ENCODE results near the gene PLCH1. TPM values are rescaled to one million over a fixed set of nuclear protein-coding genes. Genes with fewer than 3 reads are reported as not detected.
"Not testable (repeated sequence)": the region's sequence is repeated elsewhere in the genome, so short reads cannot be mapped to it uniquely, and the experiment has no call there.

Gene PLCH1
- total RNA-seq, 1 donor from 2014 or later: 7.6 TPM

DNA sequence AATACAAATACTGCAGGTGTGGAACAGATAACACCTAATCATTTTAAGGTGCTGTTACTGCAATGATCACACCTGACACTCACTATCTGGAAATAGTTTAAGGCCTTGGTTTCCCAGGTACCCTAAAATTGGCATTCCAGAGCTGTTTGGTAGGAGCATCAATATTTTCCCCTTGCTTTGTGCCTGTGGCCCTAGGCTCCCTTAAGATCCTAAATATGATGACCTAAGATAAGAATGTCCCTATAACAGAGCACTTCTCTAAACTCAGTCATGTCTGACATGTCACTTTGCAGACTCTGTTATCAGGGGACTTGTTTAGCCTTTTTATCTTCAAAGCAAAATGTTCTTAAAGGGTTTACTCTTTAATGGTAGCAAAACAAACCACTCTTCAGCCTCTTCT, 335.5 kb downstream of the PLCH1 start:
- no peaks in the 10 kb centered on the region for H3K36me3 Mint-ChIP-seq
- DNase-seq (ENCODE audit: extremely low spot score, unreplicated experiment): no peak
- H3K27me3 Mint-ChIP-seq: no peaks in the 10 kb centered on the region
- H3K27ac Mint-ChIP-seq: no peak overlapping the region
- H3K4me3 Mint-ChIP-seq: no peak overlapping the region
- TF ChIP-seq, protein P1, sequence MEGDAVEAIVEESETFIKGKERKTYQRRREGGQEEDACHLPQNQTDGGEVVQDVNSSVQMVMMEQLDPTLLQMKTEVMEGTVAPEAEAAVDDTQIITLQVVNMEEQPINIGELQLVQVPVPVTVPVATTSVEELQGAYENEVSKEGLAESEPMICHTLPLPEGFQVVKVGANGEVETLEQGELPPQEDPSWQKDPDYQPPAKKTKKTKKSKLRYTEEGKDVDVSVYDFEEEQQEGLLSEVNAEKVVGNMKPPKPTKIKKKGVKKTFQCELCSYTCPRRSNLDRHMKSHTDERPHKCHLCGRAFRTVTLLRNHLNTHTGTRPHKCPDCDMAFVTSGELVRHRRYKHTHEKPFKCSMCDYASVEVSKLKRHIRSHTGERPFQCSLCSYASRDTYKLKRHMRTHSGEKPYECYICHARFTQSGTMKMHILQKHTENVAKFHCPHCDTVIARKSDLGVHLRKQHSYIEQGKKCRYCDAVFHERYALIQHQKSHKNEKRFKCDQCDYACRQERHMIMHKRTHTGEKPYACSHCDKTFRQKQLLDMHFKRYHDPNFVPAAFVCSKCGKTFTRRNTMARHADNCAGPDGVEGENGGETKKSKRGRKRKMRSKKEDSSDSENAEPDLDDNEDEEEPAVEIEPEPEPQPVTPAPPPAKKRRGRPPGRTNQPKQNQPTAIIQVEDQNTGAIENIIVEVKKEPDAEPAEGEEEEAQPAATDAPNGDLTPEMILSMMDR (conservative IDR thresholded peaks at IDR 0.05): no peak
- H3K4me1 Mint-ChIP-seq (ENCODE audit: unreplicated experiment): no peaks in the 10 kb centered on the region
- H3K9me3 Mint-ChIP-seq: no peaks in the 10 kb centered on the region

DNA sequence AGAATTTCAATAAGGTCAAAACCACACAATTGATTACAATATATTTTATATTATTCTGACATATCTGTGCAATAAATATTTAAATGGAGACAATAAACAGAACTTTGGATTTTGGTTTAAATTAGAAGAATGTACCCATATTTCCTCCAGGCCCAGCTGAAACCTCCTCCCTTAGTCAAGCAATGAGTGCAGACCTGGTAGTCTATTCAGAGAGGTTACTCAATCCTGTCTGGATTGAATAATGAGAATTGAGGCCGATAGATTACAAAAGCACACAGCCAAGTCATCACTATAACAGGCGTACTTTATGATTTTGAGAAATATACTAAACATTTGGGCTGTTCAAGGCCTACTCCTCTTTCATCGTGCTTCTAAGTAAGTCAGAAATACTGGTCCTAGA, 336.9 kb downstream of the PLCH1 start:
- H3K27me3 Mint-ChIP-seq: no peaks in the 10 kb centered on the region
- TF ChIP-seq, protein P1 (conservative IDR thresholded peaks at IDR 0.05): no peak
- DNase-seq (ENCODE audit: extremely low spot score, unreplicated experiment): no peak
- H3K4me3 Mint-ChIP-seq: no peak overlapping the region
- no peak overlapping the region for H3K27ac Mint-ChIP-seq
- H3K4me1 Mint-ChIP-seq (ENCODE audit: unreplicated experiment): no peaks in the 10 kb centered on the region
- no peaks in the 10 kb centered on the region for H3K36me3 Mint-ChIP-seq
- no peaks in the 10 kb centered on the region for H3K9me3 Mint-ChIP-seq

DNA sequence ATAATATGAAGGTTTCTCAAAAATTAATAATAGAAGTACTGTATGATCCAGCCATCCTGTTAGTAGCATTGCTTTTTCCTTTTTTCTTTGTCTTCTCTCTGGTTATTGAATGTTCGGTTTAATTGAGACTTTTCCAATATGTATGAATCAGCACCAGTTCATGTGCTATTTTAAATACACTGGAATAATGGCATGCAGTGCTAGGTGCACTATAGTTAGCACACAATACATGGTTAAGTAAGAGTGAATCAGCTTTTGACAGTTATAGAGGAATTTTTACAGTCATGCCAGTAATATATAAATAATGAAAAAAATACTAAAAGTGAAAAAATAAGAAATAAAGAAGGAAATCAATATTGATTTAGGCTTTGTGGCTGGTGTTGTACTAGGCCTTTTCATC, 337.5 kb downstream of the PLCH1 start:
- DNase-seq (ENCODE audit: extremely low spot score, unreplicated experiment): no peak
- TF ChIP-seq, protein P1 (conservative IDR thresholded peaks at IDR 0.05): no peak
- H3K4me3 Mint-ChIP-seq: no peak overlapping the region
- no peak overlapping the region for H3K27ac Mint-ChIP-seq
- no peaks in the 10 kb centered on the region for H3K4me1 Mint-ChIP-seq (ENCODE audit: unreplicated experiment)
- no peaks in the 10 kb centered on the region for H3K27me3 Mint-ChIP-seq
- H3K9me3 Mint-ChIP-seq: no peaks in the 10 kb centered on the region
- H3K36me3 Mint-ChIP-seq: no peaks in the 10 kb centered on the region

DNA sequence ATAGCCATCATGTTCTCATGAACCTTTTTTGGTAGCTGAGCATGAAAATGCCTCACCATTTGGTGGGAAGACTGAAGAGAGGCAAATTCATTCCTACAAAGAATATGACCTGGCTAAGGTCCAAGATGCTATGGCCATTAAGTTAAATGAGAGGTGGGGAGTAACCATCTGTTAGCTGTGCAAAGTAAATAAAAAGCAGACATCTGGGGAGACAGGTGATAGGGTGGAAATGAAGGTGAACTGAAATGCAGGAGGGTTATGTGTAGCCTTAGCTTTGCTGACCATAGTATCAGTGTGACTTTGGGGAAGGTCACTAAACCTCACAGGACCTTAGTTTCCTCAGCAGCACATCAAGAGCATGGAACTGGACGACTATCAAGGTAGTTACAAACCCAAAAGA, 340.4 kb downstream of the PLCH1 start:
- Mint-ChIP-seq H3K36me3 (no peaks in the 10 kb centered on the region), H3K9me3 (no peaks in the 10 kb centered on the region), H3K27me3 (no peaks in the 10 kb centered on the region), H3K4me1 (ENCODE audit: unreplicated experiment) (no peaks in the 10 kb centered on the region), H3K27ac (no peak overlapping the region), H3K4me3 (no peak overlapping the region)
- DNase-seq (ENCODE audit: extremely low spot score, unreplicated experiment): no peak
- TF ChIP-seq, protein P1 (conservative IDR thresholded peaks at IDR 0.05): no peak

DNA sequence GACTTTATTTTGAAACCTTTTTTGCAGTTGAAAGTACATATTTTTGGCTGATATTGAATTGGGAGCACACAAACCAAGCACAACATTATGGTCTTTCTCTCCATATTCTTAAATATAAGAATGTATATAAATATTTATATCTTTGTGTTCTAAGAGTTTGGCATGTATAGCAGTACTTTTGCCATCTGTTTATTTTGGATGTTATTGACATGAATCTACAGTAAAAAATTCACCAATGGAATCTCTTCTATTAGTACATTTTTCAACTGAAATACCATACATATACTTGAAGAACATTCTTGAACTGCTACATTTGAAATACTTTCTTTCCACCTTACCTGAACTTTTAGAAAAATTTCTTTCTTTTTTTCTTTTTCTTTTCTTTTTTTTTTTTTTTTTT, 342.2 kb downstream of the PLCH1 start:
- Mint-ChIP-seq H3K9me3 (no peaks in the 10 kb centered on the region), H3K27ac (no peak overlapping the region), H3K36me3 (no peaks in the 10 kb centered on the region), H3K27me3 (no peaks in the 10 kb centered on the region), H3K4me3 (no peak overlapping the region), H3K4me1 (ENCODE audit: unreplicated experiment) (no peaks in the 10 kb centered on the region)
- no peak for DNase-seq (ENCODE audit: extremely low spot score, unreplicated experiment)
- TF ChIP-seq, protein P1 (conservative IDR thresholded peaks at IDR 0.05): no peak

DNA sequence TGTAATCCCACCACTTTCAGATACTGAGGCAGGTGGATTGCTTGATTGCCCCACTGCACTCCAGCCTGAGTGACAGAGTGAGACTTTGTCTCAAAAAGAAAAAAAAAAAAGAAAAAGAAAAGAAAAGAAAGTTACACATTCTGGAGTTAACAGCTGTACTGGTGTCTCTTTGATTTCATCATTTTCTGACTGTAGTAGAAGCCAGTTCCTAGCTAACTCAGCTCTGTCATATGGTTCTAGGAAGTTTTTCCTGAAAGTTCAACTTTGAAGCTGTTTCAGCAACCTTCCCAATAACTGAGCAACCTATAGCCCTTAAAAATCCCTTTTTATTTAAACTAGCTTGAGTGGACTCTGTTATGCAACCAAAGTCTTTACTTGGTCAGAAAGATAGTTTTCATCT, 346.8 kb downstream of the PLCH1 start:
- no peaks in the 10 kb centered on the region for H3K27me3 Mint-ChIP-seq
- DNase-seq (ENCODE audit: extremely low spot score, unreplicated experiment): no peak
- H3K9me3 Mint-ChIP-seq: no peaks in the 10 kb centered on the region
- no peaks in the 10 kb centered on the region for H3K4me1 Mint-ChIP-seq (ENCODE audit: unreplicated experiment)
- H3K27ac Mint-ChIP-seq: no peak overlapping the region
- no peak overlapping the region for H3K4me3 Mint-ChIP-seq
- H3K36me3 Mint-ChIP-seq: no peaks in the 10 kb centered on the region
- TF ChIP-seq, protein P1 (conservative IDR thresholded peaks at IDR 0.05): no peak

DNA sequence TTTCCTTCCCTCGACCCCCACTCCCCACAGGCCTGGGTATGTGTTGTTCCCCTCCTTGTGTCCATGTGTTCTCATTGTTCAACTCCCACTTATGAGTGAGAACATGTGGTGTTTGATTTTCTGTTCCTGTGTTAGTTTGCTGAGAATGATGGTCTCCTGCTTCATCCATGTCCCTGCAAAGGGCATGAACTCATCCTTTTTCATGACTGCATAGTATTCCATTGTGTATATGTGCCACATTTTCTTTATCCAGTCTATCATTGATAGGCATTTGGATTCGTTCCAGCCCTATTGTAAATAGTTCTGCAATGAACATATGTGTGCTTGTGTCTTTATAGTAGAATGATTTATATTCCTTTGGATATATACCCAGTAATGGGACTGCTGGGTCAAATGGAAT, 350.0 kb downstream of the PLCH1 start:
- H3K9me3 Mint-ChIP-seq; H3K27ac Mint-ChIP-seq; H3K27me3 Mint-ChIP-seq; H3K36me3 Mint-ChIP-seq; H3K4me1 Mint-ChIP-seq (ENCODE audit: unreplicated experiment); H3K4me3 Mint-ChIP-seq; DNase-seq (ENCODE audit: extremely low spot score, unreplicated experiment): not testable (repeated sequence)
